Nephron (organoid): ENCODE measurements around the gene MASP2.
"Not testable (repeated sequence)": the region's sequence is repeated elsewhere in the genome, so short reads cannot be mapped to it uniquely, and the experiment has no call there.

ENCODE experiments used
- H3K27ac Mint-ChIP-seq, 3 experiments: 2 replicates each; pipeline ENCODE4 v1.8.0; 2020; ENCODE audit warnings: mixed read lengths in 3 of 3, mild to moderate bottlenecking in 2 of 3, moderate library complexity in 1 of 3
- H3K27me3 Mint-ChIP-seq: 2 replicates; pipeline ENCODE4 v1.8.0; 2021; ENCODE audit warnings: low read depth, mild to moderate bottlenecking, moderate library complexity, mixed read lengths
- H3K36me3 Mint-ChIP-seq: 2 replicates; pipeline ENCODE4 v1.8.0; 2020; ENCODE audit warnings: low read depth, mixed read lengths
- H3K4me1 Mint-ChIP-seq: 2 replicates; pipeline ENCODE4 v1.8.0; 2020; ENCODE audit warnings: mixed read lengths
- H3K4me3 Mint-ChIP-seq, 3 experiments: 2 replicates each; pipeline ENCODE4 v1.8.0; 2020; ENCODE audit warnings: mild to moderate bottlenecking in 3 of 3, mixed read lengths in 3 of 3, moderate library complexity in 2 of 3
- H3K9me3 Mint-ChIP-seq: 2 replicates; pipeline ENCODE4 v1.8.0; 2020; ENCODE audit warnings: mixed read lengths
- CTCF ChIP-seq, 3 experiments: fragments of 200-600 bp; sonication (generic); IDR thresholded peaks; one replicate each; pipeline ENCODE4 v1.5.0; 2021; ENCODE audit warnings: antibody characterized with exemption in 3 of 3; ENCODE audit not compliant: unreplicated experiment in 3 of 3

MASP2 gene

DNA sequence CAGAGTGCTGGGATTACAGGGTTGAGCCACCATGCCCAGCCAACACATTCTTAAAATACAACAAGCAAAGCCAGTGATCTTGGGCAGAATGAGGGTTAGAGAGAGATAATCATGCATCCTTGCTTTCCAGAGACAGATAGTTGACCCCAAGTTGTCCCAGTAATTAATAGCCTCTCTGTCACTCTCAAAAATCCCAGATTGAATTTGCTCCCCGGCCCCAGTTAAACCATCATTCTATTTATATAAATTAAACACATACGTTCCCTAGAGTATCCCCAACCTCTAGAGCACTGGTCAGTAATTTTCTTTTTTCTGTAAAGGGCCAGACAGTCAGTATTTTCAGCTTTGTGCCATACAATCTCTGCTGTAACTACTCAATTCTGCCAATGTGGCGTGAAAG lies 50.9 kb downstream of the MASP2 start:
- no peaks in the 10 kb centered on the region for H3K36me3 Mint-ChIP-seq
- TF ChIP-seq CTCF (IDR thresholded peaks at IDR 0.05; ENCODE audit: unreplicated experiment in 3 of 3), result no peak
- H3K4me1 Mint-ChIP-seq, result no peaks in the 10 kb centered on the region

DNA sequence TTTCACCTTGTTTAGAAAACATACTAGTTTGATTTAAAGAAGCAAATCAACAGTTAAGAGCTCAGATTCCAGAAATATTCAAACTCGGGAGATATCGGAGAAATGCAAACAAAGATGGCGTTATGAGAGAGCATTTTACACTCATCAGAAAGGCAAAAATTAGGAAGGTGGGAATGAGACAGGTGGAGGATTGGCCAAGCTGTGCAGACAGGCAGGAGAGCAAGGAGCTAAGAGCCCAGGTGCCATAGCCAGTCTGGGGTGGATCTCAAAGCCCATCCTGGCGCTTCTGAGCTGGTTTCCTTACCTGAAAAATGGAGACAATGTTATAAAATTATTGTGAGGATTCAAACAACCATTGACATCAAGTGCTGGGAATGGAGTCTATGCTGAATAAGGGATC lies 54.2 kb downstream of the MASP2 start:
- Mint-ChIP-seq H3K36me3 (no peaks in the 10 kb centered on the region), H3K27ac (no peak overlapping the region), H3K9me3 (no peaks in the 10 kb centered on the region), H3K4me3 (no peak overlapping the region), H3K4me1 (no peaks in the 10 kb centered on the region), H3K27me3 (peaks cover 19% of the 10 kb centered on the region)
- TF ChIP-seq CTCF (IDR thresholded peaks at IDR 0.05; ENCODE audit: unreplicated experiment in 3 of 3), result no peak

More for the DNA sequence above, 50.9 kb downstream of the MASP2 start:
- Mint-ChIP-seq H3K4me3 (no peak overlapping the region), H3K27ac (no peak overlapping the region), H3K27me3 (peaks cover 14% of the 10 kb centered on the region), H3K9me3 (peaks cover 3% of the 10 kb centered on the region)

GRCh38 chr1:10992004-10992403 lies 55.0 kb downstream of the MASP2 start:
- not testable (repeated sequence) for H3K4me1 Mint-ChIP-seq, H3K4me3 Mint-ChIP-seq, H3K9me3 Mint-ChIP-seq, H3K27ac Mint-ChIP-seq, H3K36me3 Mint-ChIP-seq
- peaks cover 26% of the 10 kb centered on the region for H3K27me3 Mint-ChIP-seq

DNA sequence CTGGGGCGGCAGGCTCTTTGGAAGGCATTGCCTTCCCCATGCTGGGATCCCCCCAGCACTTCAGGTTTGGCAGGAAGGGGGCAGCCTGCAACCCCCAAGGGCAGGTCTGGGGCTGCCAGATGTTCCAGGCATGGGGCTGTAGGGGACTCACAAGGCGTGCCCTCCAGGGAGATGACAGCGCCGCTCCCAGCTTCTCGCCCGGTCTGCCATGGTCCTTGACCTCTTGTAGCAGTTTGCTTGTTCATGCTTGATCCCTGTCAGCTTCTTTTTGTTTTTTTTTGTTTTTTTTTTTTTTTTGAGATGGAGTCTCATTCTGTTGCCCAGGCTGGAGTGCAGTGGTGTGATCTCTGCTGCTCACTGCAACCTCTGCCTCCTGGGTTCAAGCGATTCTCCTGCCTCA lies 56.2 kb downstream of the MASP2 start:
- TF ChIP-seq CTCF (IDR thresholded peaks at IDR 0.05; ENCODE audit: unreplicated experiment in 3 of 3), result no peak
- Mint-ChIP-seq H3K36me3 (no peaks in the 10 kb centered on the region), H3K27ac (no peak overlapping the region), H3K9me3 (no peaks in the 10 kb centered on the region), H3K4me1 (peaks cover 3% of the 10 kb centered on the region), H3K27me3 (peaks cover 31% of the 10 kb centered on the region), H3K4me3 (no peak overlapping the region)

DNA sequence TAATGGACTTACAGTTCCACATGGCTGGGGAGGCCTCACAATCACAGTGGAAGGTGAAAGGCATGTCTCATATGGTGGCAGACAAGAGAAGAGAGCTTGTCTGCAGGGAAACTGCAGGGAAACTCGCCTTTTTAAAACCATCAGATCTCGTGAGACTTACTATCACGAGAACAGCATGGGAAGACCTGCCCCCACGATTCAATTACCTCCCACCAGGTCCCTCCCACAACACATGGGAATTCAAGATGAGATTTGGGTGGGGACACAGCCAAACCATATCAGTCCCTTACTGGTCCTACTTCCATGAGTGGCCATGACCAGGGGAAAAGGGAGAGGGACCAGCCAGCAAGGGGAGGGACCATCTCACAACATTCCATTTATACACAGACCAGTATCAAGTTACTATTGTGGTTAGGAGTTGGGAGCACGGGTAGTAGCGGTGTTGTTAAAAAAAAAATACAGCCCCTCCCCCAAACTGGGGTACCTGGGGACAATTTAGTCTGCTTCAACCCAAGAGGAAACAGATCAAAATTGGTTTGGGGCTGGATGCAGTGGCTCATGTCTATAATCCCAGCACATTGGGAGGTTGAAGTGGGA lies 57.0 kb downstream of the MASP2 start:
- H3K9me3 Mint-ChIP-seq, H3K27ac Mint-ChIP-seq, H3K4me3 Mint-ChIP-seq, H3K4me1 Mint-ChIP-seq, H3K36me3 Mint-ChIP-seq: not testable (repeated sequence)
- peaks cover 37% of the 10 kb centered on the region for H3K27me3 Mint-ChIP-seq

- H3K4me3 Mint-ChIP-seq, result no peak overlapping the region
- H3K9me3 Mint-ChIP-seq, result no peaks in the 10 kb centered on the region
- peaks cover 40% of the 10 kb centered on the region for H3K27me3 Mint-ChIP-seq
- TF ChIP-seq CTCF (IDR thresholded peaks at IDR 0.05; ENCODE audit: unreplicated experiment in 3 of 3), result no peak
- H3K27ac Mint-ChIP-seq, result no peak overlapping the region
- H3K36me3 Mint-ChIP-seq, result no peaks in the 10 kb centered on the region
- peaks cover 5% of the 10 kb centered on the region for H3K4me1 Mint-ChIP-seq
These were observed 57.9 kb downstream of the MASP2 start for GRCh38 chr1:10989095-10989494.

GRCh38 chr1:10987840-10988417 lies 59.1 kb downstream of the MASP2 start:
- peaks cover 5% of the 10 kb centered on the region for H3K4me1 Mint-ChIP-seq
- no peak for TF ChIP-seq CTCF (IDR thresholded peaks at IDR 0.05; ENCODE audit: unreplicated experiment in 3 of 3)
- no peaks in the 10 kb centered on the region for H3K36me3 Mint-ChIP-seq
- H3K4me3 Mint-ChIP-seq, result no peak overlapping the region
- H3K27ac Mint-ChIP-seq, result no peak overlapping the region
- H3K9me3 Mint-ChIP-seq, result no peaks in the 10 kb centered on the region
- H3K27me3 Mint-ChIP-seq, result peaks cover 45% of the 10 kb centered on the region
